Caco-2 (cell line): ENCODE data around the gene POMGNT2. TPM values are rescaled to one million over a fixed set of nuclear protein-coding genes. Genes with fewer than 3 reads are reported as not detected.

Experiments used
- BruUV-seq: library from RNA; stranded (reverse); fragments of 400-500 nt; replicated peaks from 2 replicates; lab custom pipeline; 2021; lab: Mats Ljungman, UMichigan
- CTCF ChIA-PET: fragments of 300-600 bp; sonication (Branson Sonifier 250); formaldehyde crosslinking; loops from one replicate; lab custom pipeline; 2022; ENCODE audit warnings: antibody characterized with exemption; lab: Charles Lee
- POLR2A ChIA-PET: fragments of 300-600 bp; sonication (Branson Sonifier 250); formaldehyde crosslinking; loops from one replicate; lab custom pipeline; 2022; ENCODE audit warnings: antibody characterized with exemption; lab: Charles Lee
- DNase-seq, 2 experiments: peaks; one replicate each; pipeline versions ENCODE4 v3.0.0 to v3.0.0-alpha.2; 2020 to 2022
- H3K27me3 ChIP-seq: replicated peaks from 2 replicates; pipeline ENCODE4 v1.6.0; 2011; ENCODE audit warnings: low read length; ENCODE audit not compliant: control insufficient read depth, insufficient read depth
- H3K36me3 ChIP-seq: 2 replicates; pipeline ENCODE4 v1.5.1; 2011; ENCODE audit warnings: low read length; ENCODE audit not compliant: control insufficient read depth, insufficient read depth
- H3K4me1 ChIP-seq: fragments of 250-450 bp; sonication (Bioruptor Pico); 2 replicates; pipeline ENCODE4 v1.5.1; 2020; ENCODE audit warnings: mild to moderate bottlenecking
- H3K4me3 ChIP-seq: 2 replicates; pipeline ENCODE4 v1.5.1; 2011; ENCODE audit warnings: low read depth, mild to moderate bottlenecking, control low read depth, low read length
- H3K9me3 ChIP-seq: fragments of 250-450 bp; sonication (Bioruptor Pico); 2 replicates; pipeline ENCODE4 v1.5.1; 2020; ENCODE audit warnings: mild to moderate bottlenecking, moderate library complexity
- H3K27ac Mint-ChIP-seq: one replicate; pipeline ENCODE4 v1.8.0; 2022; ENCODE audit warnings: mixed read lengths; ENCODE audit not compliant: unreplicated experiment
- H3K27me3 Mint-ChIP-seq: one replicate; pipeline ENCODE4 v1.8.0; 2022; ENCODE audit warnings: mixed read lengths; ENCODE audit not compliant: insufficient read depth, unreplicated experiment
- H3K36me3 Mint-ChIP-seq: one replicate; pipeline ENCODE4 v1.8.0; 2022; ENCODE audit warnings: mild to moderate bottlenecking, mixed read lengths; ENCODE audit not compliant: insufficient read depth, unreplicated experiment
- H3K4me1 Mint-ChIP-seq: one replicate; pipeline ENCODE4 v1.8.0; 2022; ENCODE audit warnings: low read depth, mixed read lengths; ENCODE audit not compliant: unreplicated experiment
- H3K4me3 Mint-ChIP-seq: one replicate; pipeline ENCODE4 v1.8.0; 2022; ENCODE audit warnings: mild to moderate bottlenecking, moderate library complexity, mixed read lengths; ENCODE audit not compliant: unreplicated experiment
- H3K9me3 Mint-ChIP-seq: one replicate; pipeline ENCODE4 v1.8.0; 2022; ENCODE audit warnings: mixed read lengths; ENCODE audit not compliant: unreplicated experiment
- intact Hi-C: fragments of 100-400 bp; cut with micrococcal nuclease; formaldehyde crosslinking; loops from one replicate; pipeline ENCODE4 v1.10.0; 2022; ENCODE audit not compliant: unreplicated experiment
- total RNA-seq: library from RNA; stranded (reverse); gene quantifications from 2 replicates; pipeline ENCODE4 v1.2.3, GENCODE V29; 2022
- TF ChIP-seq, protein P1 (sequence below), 2 experiments: fragments of 200-600 bp in 1 of 2; IDR thresholded peaks; 1 replicate in 1 of 2; 2 replicates in 1 of 2; pipeline versions ENCODE4 v1.5.1 to v1.8.0; 2011 to 2022; ENCODE audit warnings: antibody characterized with exemption in 1 of 2, control low read depth in 1 of 2, inconsistent platforms in 1 of 2, low read depth in 1 of 2, low read length in 1 of 2, mild to moderate bottlenecking in 1 of 2, moderate library complexity in 1 of 2; ENCODE audit not compliant: insufficient read depth in 1 of 2, severe bottlenecking in 1 of 2, unreplicated experiment in 1 of 2

The POMGNT2 gene
- total RNA-seq, 1 experiment from 2014 or later: 10.1 TPM

GRCh38 chr3:43152649-43153048 lies 46.8 kb upstream of the POMGNT2 start:
- Histone ChIP-seq H3K36me3 (no peaks in the 10 kb centered on the region), H3K4me1 (peaks cover 3% of the 10 kb centered on the region; the same call in 1 of the 2 replicates), H3K27me3 (no peaks in the 10 kb centered on the region), H3K4me3 (no peak overlapping the region), H3K9me3 (no peaks in the 10 kb centered on the region)
- TF ChIP-seq, protein P1, sequence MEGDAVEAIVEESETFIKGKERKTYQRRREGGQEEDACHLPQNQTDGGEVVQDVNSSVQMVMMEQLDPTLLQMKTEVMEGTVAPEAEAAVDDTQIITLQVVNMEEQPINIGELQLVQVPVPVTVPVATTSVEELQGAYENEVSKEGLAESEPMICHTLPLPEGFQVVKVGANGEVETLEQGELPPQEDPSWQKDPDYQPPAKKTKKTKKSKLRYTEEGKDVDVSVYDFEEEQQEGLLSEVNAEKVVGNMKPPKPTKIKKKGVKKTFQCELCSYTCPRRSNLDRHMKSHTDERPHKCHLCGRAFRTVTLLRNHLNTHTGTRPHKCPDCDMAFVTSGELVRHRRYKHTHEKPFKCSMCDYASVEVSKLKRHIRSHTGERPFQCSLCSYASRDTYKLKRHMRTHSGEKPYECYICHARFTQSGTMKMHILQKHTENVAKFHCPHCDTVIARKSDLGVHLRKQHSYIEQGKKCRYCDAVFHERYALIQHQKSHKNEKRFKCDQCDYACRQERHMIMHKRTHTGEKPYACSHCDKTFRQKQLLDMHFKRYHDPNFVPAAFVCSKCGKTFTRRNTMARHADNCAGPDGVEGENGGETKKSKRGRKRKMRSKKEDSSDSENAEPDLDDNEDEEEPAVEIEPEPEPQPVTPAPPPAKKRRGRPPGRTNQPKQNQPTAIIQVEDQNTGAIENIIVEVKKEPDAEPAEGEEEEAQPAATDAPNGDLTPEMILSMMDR (IDR thresholded peaks at IDR 0.05; ENCODE audit: insufficient read depth in 1 of 2, low read depth in 1 of 2, low read length in 1 of 2, severe bottlenecking in 1 of 2, unreplicated experiment in 1 of 2): no peak
- no TSS peak for BruUV-seq
- ChIA-PET POLR2A (no interaction called here), CTCF (interaction anchor here (1.7 kb wide), 1 partner anchor 191 kb away, joined by 5 read pairs; no protein-coding TSS in a partner anchor)
- no peak for DNase-seq
- Mint-ChIP-seq H3K4me3 (no peak overlapping the region), H3K27ac (no peak overlapping the region), H3K36me3 (peaks cover 5% of the 10 kb centered on the region), H3K9me3 (peaks cover 10% of the 10 kb centered on the region), H3K27me3 (peaks cover 7% of the 10 kb centered on the region), H3K4me1 (no peaks in the 10 kb centered on the region)
- intact Hi-C loops: no loop called here

GRCh38 chr3:43148033-43148432 lies 42.2 kb upstream of the POMGNT2 start:
- H3K9me3 Mint-ChIP-seq: peaks cover 19% of the 10 kb centered on the region
- POLR2A ChIA-PET: no interaction called here
- H3K4me3 ChIP-seq: no peak overlapping the region
- peaks cover 4% of the 10 kb centered on the region; the same call in 1 of the 2 replicates for H3K4me1 ChIP-seq
- H3K9me3 ChIP-seq: no peaks in the 10 kb centered on the region
- TF ChIP-seq, protein P1 (IDR thresholded peaks at IDR 0.05; ENCODE audit: insufficient read depth in 1 of 2, low read depth in 1 of 2, low read length in 1 of 2, severe bottlenecking in 1 of 2, unreplicated experiment in 1 of 2): no peak
- CTCF ChIA-PET: no interaction called here
- no peak for DNase-seq
- no peaks in the 10 kb centered on the region for H3K36me3 ChIP-seq
- no peaks in the 10 kb centered on the region for H3K27me3 ChIP-seq
- H3K36me3 Mint-ChIP-seq: peaks cover 5% of the 10 kb centered on the region
- H3K4me1 Mint-ChIP-seq: no peaks in the 10 kb centered on the region
- no TSS peak for BruUV-seq
- no peak overlapping the region for H3K4me3 Mint-ChIP-seq
- no peak overlapping the region for H3K27ac Mint-ChIP-seq
- intact Hi-C loops: no loop called here
- peaks cover 20% of the 10 kb centered on the region for H3K27me3 Mint-ChIP-seq

GRCh38 chr3:43146599-43146998 lies 40.7 kb upstream of the POMGNT2 start:
- H3K27ac Mint-ChIP-seq: no peak overlapping the region
- H3K27me3 Mint-ChIP-seq: peaks cover 20% of the 10 kb centered on the region
- no TSS peak for BruUV-seq
- Histone ChIP-seq H3K9me3 (no peaks in the 10 kb centered on the region), H3K4me3 (no peak overlapping the region), H3K27me3 (no peaks in the 10 kb centered on the region), H3K36me3 (no peaks in the 10 kb centered on the region), H3K4me1 (peaks cover 4% of the 10 kb centered on the region; the same call in 1 of the 2 replicates)
- intact Hi-C loops: no loop called here
- no peaks in the 10 kb centered on the region for H3K4me1 Mint-ChIP-seq
- TF ChIP-seq, protein P1 (IDR thresholded peaks at IDR 0.05; ENCODE audit: insufficient read depth in 1 of 2, low read depth in 1 of 2, low read length in 1 of 2, severe bottlenecking in 1 of 2, unreplicated experiment in 1 of 2): no peak
- CTCF ChIA-PET: no interaction called here
- no peak for DNase-seq
- no peak overlapping the region for H3K4me3 Mint-ChIP-seq
- peaks cover 19% of the 10 kb centered on the region for H3K9me3 Mint-ChIP-seq
- peaks cover 5% of the 10 kb centered on the region for H3K36me3 Mint-ChIP-seq
- POLR2A ChIA-PET: no interaction called here
